IPS-NIHi11 (cell line): ENCODE measurements around the gene OSBPL6.
A peak's percentile ranks its signal among the peaks of the same experiment; 100 is the strongest.
"Not testable (repeated sequence)": the region's sequence is repeated elsewhere in the genome, so short reads cannot be mapped to it uniquely, and the experiment has no call there.

Experiments used
- DNase-seq: peaks from one replicate; pipeline ENCODE4 v3.0.0; 2012; ENCODE audit warnings: mixed read lengths, low spot score

OSBPL6 gene

DNA sequence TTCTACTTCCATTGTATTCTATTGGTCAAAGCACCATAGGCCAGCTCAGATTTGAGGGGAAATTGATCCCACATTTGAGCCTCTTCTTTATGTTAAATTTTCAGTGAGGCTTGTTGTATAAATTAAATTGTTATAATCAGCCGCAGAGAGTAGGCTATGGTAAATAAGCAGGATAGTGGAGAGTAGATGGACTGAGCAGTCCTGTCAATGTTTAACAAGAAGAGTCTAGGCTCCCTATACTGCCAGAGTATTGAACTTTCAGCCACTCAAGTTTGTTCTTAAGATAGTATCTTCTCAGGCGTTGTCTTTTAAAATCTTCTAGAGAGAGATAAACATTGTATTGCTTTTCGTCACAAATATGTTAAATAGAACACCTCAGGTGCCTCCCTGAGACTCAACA, 155.7 kb downstream of the OSBPL6 start:
- DNase-seq: no peak

DNA sequence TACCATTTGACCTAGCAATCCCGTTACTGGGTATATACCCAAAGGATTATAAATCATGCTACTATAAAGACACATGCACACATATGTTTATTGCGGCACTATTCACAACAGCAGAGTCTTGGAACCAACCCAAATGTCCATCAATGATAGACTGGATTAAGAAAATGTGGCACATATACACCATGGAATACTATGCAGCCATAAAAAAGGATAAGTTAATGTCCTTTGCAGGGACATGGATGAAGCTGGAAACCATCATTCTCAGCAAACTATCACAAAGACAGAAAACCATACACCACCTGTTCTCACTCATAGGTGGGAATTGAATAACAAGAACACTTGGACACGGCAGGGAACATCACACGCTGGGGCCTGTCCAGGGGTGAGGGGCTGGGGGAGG, 163.4 kb downstream of the OSBPL6 start:
- DNase-seq: not testable (repeated sequence)

DNA sequence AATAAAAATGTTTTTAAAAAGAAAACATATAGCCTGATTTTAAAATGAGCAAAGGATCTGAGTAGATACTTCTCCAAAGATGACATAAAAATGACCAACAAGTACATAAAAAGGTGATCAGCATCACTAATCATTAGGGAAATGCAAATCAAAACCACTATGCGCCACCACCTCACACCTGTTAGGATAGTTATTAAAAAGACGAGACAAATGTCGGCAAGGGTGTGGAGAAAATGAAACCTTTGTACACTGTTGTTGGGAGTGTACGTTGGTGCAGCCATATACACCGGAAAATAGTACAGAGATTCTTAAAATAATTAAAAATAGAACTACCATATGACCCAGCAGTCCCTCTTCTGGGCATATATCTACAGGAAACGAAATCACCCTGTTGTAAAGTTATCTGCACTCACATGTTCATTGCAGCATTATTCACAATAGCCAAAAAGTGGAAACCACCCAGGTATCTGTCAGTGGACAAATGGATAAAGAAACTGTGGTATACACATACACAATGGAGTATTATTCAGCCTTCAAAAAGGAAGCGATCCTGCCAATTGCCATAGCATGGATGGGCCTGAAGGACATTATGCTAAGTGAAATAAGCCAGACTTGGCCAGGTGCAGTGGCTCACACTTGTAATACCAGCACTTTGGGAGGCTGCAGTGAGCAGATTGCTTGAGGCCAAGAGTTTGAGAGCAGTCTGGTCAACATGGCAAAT, 165.0 kb downstream of the OSBPL6 start:
- no peak for DNase-seq

DNA sequence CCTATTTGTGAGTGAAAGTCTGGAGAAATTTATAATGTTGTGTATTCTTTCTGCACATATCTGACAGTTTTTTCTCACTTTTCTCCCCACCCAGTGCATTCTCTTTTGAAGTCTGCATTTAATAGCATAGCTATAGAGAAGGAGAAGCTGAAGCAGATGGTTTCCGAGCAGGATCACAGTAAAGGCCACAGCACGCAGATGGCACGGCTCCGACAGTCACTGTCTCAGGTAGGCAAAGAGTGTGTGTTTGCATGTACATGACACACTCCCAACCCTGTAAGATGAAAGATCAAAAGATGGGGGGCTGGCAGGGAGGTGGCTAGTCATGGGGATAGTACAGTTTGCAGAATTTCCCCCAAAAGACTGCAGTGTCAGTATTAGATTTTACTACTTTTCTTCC, 167.3 kb downstream of the OSBPL6 start:
- DNase-seq: no peak

DNA sequence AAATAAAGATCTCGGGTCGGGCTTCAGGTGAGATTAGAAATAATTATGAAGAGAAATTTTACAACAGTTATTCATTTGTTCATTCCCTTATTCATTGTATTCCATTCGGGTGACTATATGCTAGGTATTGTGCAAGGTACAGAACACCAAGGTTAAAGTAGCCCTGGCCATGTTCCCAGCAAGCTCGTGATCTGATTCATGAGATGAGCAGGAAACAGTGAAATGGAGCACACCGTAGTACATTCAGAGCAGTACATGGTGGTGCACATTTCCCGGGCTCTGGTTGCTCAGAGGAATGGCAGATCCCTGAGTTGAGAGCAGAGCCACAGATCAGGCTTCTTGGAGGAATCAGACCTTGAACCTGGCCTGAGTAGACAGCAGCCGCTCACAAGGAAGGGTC, 168.9 kb downstream of the OSBPL6 start:
- no peak for DNase-seq

DNA sequence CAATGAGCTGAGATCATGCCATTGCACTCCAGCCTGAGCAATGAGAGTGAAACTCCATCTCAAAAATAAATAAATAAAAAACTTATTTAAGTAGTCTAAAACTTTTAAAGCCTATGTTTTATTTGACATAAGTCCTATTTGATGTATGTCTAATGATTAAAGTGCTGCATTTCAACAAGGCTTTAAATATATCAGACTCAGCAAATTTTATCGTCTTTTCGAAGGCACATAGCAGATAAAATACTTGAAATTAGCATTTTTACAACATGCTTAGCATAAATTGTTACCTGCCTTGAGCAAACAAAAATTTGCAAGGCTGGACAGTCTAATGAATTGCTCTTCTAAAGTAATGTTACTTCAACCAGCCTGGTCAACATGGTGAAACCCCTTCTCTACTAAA, 170.8 kb downstream of the OSBPL6 start:
- no peak for DNase-seq

DNA sequence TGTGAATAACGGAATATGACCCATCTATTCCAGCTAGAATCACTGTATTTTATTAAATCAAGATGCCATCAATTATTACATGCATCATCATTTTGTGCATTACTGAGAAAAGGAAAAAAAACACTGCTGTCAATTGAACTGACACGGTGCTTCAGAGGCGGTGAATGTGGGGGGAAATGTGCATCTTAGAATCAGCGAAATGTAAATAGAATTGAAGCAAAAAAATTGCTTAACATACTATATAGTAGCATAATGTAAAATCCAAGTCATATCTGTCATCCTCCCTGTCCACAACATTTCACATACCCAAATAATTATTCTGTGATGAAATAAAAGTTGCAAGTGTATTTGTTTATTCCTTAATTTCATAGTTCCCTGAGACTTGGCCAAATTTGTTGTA, 172.1 kb downstream of the OSBPL6 start:
- DNase-seq: no peak

DNA sequence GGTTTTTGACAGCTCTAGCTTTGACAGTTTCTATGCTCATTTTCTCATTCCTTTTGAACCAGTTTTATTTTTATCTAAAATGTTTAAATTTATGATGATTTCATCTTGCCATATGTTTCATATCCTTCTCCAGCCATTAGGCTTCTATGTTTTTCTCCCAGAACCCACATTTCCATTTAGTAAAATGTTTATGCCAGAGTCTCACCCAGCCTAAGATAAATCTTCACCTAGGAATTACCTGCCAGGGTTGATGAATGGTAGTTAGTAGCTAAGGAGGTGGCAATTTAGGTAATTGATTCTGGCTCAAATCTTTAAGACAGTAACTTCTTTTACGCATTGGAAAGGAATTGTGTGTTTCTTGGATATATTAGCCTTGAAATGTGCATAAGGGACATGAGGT, 173.0 kb downstream of the OSBPL6 start:
- DNase-seq: no peak

DNA sequence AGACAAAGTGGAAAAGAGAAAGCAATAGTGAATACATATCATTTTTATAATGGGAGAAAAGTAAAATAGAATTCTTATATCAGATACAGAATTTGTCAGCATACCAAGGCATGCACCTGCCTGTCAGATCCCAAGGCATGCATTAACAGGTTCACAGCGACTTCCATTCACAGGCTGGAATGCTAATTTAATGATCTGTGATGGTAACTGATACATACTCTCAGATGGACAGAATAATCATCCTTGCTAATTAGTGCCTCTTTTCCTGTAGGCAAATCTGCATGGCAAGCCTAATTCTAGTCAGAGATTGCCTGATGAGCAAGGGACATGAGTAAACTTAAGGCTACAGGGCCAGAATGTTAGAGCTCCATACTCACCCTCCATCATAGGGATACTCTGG, 180.6 kb downstream of the OSBPL6 start:
- no peak for DNase-seq

DNA sequence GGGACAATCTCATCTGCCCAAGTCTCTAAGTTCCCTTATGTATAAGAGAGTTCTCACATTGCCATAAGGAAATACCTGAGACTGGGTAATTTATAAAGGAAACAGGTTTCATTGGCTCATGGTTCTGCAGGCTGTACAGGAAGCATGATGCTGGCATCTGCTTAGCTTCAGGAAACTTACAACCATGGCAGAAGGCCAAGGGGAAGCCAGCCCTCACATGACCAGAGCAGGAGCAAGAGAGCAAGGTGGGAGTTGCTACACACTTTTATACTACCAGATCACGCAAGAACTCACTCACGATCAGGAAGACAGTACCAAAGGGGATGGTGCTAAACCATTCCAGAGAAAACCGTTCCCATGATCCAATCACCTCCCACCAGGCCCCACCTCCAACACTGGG, 182.7 kb downstream of the OSBPL6 start:
- no peak for DNase-seq

DNA sequence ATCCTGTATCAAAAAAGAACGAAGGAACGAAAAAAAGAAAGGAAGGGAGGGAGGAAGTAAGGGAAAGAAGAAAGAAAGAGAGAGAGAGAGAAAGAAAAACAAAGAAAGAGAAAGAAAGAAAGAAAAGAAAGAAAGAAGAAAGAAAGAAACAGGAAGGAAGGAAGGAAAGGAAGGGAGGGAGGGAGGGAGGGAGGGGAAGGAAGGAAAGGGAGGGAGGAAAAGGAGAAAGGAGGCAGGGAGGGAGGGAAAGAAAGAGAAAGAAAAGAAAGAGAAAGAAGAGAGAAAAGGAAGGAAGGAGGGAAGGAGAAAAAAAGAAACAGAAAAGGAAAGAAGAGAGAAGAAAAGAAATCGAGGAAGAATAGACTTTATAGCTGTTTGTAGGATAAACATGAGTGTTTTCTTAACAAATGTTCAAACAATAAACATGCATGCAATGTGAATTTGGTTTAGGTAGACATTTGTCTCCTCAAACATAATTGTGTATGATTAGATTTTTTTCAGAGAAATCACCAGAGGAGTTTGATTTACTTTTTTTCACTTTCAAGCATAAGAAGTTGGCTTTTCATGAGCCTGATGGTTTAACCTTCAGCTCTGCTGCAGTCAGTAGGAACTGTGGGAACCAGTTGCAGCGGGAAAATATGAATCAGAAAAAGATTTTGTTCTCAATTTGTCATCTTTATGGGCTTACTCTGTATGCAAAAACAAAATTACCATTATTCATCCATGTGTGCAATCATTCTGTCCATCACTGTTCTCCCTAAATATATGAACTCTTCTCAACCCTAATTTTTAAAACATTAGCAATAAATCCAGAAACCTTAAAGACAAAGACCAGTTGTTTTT, 185.1 kb downstream of the OSBPL6 start:
- DNase-seq: no peak

DNA sequence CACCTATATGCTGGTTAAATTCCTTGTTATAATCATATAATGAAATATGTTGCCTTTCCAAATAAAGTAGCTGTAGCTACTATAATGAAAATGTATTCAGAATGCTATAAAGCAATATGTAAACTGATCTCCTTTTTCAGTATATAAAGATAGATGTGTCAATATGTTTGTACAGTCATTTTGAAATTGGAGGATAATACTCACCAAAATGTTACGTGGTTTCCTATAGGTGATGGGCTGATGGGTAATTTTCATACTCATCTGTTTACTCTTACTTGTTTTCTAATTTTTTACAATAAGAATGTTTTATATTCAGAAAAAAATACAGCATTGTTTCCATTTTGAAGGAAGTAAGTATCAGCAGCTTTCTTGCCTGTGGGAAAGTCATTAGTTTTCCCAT, 186.5 kb downstream of the OSBPL6 start:
- DNase-seq: no peak

DNA sequence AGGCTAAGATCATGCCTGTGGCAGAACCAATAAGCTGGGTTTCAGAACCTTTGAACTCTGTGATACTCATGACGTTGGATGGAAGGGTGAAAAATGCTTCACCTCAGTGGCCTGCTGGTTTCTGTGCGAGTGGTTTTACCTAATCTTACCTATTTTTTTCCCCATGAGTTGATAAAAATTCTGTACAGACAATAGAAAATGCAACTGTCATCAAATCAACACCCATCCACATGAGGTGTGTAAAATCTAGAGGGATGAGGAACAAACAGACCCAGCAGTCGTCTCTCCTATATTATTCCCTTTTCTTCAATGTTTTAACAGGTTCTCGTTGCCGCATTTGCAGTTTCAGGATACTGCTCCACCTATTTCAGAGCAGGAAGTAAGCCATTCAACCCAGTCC, 189.4 kb downstream of the OSBPL6 start:
- no peak for DNase-seq

DNA sequence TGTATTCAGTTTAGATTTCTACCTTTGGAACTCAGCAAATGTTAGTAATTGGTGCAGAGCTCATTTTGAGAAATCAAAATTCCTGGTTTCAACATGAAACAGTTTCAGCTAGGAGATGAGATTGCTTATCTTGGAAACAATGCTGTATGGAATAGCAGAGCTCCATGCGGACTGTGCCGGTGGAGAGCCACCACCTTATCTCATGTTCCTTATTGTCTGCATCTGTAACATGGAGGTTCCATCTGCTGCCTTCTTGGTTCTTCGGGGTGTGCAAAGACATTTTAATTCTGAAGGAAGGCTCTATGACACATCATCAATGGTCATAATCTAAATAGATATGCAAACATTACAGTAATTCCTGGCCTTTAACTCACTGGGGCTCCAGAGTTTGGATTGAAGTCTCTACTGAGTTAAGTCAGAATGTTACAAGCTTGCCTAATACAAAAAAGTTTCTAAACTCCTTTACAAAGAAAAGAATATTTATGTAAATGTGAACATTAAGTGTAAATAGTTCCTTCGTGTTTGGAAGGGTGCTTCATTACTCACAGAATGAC, 191.4 kb downstream of the OSBPL6 start:
- DNase-seq: no peak

DNA sequence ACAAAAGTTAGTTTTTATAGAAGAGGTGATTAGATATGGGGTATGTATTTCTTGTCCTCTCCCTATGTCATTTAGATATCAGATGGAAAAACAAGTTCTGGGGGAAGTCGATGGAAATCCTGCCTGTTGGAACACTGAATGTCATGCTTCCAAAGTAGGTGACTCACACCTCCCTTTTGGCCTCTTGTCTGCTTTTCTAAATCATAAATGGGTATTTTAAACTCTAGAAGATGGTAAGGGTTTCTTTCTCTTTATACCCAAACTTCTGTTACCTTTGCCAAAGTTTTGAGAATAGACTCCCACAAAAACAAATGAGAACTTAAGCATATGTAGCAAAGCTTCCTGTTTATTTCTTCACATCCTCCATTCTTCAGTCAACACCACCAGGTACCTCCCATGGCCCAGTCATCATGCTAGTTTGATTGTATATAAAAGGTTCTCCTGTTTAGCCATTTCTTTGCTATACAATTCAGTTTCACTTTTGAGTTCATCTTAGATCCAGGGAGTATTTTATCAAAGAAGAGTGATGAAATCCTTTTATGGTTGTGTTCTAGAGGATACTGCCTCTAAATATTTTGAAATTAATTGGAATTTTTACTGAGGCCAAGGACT, 192.8 kb downstream of the OSBPL6 start:
- no peak for DNase-seq

DNA sequence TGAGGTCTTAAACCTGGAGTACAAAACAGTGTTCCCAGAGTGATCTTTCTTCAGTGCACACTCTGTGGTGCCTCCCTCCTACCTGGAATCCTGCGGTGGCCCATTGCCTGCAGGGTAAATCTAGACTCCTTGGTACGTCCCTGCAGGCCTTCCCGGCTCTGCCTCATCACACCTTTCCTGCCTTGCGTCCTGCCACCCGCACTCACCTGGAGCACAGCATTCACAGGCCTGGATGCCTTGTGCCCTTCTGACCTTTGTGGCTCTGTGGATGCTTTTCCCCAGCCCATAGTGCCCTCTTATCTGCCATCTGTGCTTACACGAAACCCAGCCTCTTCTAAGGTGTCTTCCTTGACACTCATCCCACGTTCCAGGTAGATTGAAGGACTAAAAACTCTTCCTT, 194.0 kb downstream of the OSBPL6 start:
- DNase-seq: no peak

DNA sequence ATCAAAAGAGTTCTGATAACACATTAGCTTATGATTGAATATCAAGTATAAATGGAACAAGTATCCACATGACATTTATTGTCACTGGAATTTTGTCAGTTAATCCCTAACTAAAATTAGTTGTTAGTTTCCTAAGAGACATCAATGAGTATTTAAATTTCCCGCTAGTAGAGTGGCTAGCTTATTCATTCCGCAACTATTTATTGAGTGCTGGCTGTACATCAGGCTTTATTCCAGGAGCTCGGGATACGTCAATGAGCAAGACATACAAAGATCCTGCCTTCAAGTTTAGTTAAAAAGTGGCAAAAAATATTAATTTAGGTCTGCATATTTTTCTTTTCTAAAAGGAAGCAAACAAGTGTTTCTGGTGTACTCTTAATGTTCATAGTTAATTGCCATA, 197.4 kb downstream of the OSBPL6 start:
- no peak for DNase-seq

DNA sequence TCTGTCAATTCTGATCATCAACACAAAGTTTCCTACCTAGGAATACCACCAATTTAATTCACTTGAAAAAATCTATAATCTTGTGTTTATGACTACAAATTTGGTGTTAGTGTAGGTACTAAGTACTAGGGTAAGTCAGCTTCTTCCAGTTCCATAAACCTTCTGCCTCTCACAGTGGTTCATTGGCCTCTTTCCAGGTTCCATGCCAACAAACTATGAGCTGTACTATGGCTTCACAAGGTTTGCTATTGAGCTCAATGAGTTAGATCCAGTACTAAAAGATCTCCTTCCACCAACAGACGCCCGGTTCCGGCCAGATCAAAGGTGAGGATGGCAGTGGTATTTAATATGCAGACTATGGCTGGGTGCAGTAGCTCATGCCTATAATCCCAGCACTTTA, 197.9 kb downstream of the OSBPL6 start:
- DNase-seq: no peak

DNA sequence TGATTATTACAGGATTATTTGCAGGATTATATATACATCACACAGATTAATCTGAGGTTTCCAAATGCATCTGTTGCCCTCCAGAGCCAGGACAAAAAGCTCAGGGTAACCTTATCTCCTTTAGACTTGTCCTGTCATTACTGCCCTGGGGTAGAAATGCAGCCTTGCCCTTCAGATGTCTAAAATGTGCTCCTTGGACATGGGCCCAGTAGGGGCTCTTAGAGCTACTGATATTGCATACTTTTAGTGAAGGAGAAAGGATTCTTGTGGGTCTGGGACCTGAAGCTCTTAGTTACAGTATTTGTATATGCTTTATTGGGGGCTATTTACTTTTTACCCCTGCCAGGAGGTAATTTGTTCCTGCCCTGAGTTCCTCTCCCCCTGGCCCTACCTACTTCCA, 200.5 kb downstream of the OSBPL6 start:
- DNase-seq: no peak

DNA sequence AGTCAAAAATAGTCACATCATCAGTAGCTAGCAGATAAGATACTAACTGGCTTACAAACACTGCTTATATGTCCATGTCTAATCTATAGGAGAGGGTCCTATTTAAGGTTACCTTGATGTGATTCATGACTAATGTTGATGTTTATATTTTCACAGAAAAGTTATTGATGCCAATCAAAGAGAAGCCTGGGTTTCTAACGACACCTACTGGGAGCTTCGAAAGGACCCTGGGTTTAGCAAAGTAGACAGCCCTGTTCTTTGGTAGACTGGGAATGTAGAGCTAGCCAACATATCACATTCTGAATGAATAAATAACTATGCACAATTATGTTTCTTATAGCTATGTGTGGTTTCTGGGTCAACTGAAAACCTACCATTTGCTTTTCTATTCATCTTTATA, 201.0 kb downstream of the OSBPL6 start:
- DNase-seq: no peak

DNA sequence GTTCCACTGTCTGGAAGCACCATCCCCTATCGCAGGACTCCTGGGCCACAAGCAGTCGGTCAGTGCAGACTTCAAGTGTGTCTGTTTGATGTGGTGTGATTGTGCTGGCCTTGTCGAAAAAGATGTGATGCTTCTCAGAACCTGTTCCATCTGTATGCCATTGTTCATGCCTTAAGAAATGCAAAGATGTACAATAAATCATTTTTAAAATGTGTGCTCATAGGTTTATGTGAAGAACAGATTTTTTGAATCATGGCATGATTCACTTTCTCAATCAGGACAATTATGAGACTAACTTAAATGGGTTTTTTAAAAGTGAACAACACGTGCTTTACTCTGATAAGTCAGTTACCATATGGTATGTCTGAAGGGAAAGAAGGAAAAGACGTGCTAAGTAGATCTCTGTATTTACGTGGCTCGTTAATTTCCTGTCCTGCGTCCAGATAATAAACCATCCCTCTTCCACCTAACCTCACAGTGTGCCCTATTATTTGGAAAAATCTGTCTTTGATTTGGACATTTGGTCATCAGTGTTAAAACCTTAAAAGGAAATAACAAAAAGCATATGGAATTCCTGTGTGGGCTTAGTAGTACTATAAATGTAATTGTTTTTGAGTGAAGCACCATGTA, 201.7 kb downstream of the OSBPL6 start:
- no peak for DNase-seq

DNA sequence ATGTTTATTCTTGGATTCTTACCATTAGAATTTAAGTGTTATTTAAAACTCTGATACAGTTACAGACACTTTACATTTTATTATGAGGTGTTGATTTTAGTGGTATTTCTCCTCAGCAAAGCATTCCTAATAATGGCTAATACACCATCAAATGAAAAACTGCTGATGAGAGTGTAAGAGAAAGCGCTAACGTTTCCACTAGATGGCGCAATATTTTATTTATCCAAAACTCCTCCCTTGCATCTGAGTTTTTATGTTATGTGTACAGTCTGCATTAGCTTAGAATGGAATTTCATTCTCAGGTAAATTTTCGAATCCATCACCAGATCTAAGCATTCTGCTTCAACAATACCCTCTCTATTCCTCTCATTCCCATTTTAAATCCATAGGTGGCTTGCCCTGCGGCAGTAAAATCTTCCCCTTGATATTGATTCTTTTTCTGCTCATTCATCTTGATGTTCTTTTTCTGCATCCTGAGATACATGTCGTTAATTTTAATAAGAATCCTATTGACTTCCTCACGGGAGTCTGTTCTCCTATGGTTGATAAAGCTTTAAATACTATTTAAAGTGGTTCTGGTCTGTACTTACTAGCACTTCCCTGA, 202.8 kb downstream of the OSBPL6 start:
- DNase-seq: peak; percentile 35
